PC-3 (cell line): ENCODE measurements around the gene TSEN15.

Experiments
- CTCF ChIP-seq: fragments of 300-600 bp; sonication (generic); conservative IDR thresholded peaks from 2 replicates; pipeline ENCODE4 v1.5.1; 2017; ENCODE audit warnings: antibody characterized with exemption, low read depth, mild to moderate bottlenecking, low read length
- EZH2phosphoT487 ChIP-seq: fragments of 300-600 bp; sonication (generic); IDR thresholded peaks from 2 replicates; pipeline ENCODE4 v1.6.1; 2018; ENCODE audit warnings: mild to moderate bottlenecking, antibody characterized with exemption, low read length, borderline replicate concordance

- TF ChIP-seq CTCF, result no peak
- no peak for TF ChIP-seq EZH2phosphoT487
These were observed 35.4 kb upstream of the TSEN15 start for GRCh38 chr1:184016169-184016568.
